Measurements from ENCODE around the gene ANTXR2. TPM values are rescaled to one million over a fixed set of nuclear protein-coding genes. Genes with fewer than 3 reads are reported as not detected.
"Not testable (repeated sequence)": the region's sequence is repeated elsewhere in the genome, so short reads cannot be mapped to it uniquely, and the experiment has no call there.

ANTXR2 gene
- total RNA-seq, 1 experiment from 2014 or later = not detected

DNA sequence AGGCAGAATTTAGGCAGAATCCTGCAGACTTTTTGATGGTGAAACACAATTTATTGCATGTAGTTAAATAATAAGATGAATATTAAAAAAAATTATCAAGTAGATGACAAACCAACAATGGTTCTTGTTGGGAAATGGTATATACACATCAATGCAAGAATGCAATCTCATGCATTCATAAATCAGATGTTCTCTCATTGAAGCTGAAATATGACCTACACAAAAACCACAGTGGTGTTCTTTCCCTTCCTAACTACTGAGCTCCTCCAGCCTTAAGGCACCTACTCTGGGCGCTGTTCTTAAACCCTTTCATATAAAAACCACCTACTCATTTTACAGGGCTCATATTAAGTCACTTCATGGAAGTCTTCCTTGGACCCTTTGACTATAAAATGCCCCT, 64.1 kb downstream of the ANTXR2 start:
- H3K36me3 ChIP-seq (ENCODE audit: insufficient read depth, low read length) = no peaks in the 10 kb centered on the region
- no peaks in the 10 kb centered on the region for H3K27me3 ChIP-seq (ENCODE audit: low read length)
- H3K27ac ChIP-seq (ENCODE audit: low read length) = no peak overlapping the region
- H2AFZ ChIP-seq (ENCODE audit: low read length) = no peak overlapping the region
- H3K4me1 ChIP-seq (ENCODE audit: low read length) = no peaks in the 10 kb centered on the region
- no peak for DNase-seq
- no peaks in the 10 kb centered on the region for H4K20me1 ChIP-seq (ENCODE audit: insufficient read depth, low read depth, low read length)
- no peaks in the 10 kb centered on the region for H3K9me2 ChIP-seq (replicated peaks; ENCODE audit: insufficient read depth, low read length)
- H3K9ac ChIP-seq (ENCODE audit: low read length) = no peak overlapping the region
- H3K4me3 ChIP-seq (ENCODE audit: low read length) = no peak overlapping the region
- H3K4me2 ChIP-seq (ENCODE audit: low read depth, low read length, poor library complexity, severe bottlenecking) = no peak overlapping the region
- no peaks in the 10 kb centered on the region for H3K9me3 ChIP-seq (ENCODE audit: low read length)
- H3K79me2 ChIP-seq (ENCODE audit: low read length) = no peaks in the 10 kb centered on the region

DNA sequence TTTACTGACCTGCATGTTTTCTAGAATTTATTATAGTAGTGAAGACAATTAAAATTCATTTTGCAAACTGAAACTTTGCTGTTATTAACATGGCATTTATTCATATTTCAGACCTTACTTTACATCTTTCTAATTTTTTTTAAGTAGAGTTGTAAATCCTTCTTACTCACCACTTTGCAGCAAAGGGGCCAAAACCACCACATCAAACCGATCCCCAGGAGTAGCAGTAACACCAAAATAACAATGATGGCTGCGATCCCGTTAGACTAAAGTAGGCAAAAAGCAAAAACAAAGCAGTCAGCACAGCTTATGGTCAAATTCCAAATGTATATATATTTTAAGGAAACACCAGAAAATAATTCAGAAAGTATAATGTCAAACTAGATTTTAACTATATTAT, 64.7 kb downstream of the ANTXR2 start:
- Histone ChIP-seq H3K27me3 (ENCODE audit: low read length) (no peaks in the 10 kb centered on the region), H3K9me3 (ENCODE audit: low read length) (no peaks in the 10 kb centered on the region), H3K9me2 (replicated peaks; ENCODE audit: insufficient read depth, low read length) (no peaks in the 10 kb centered on the region), H3K4me3 (ENCODE audit: low read length) (no peak overlapping the region), H3K27ac (ENCODE audit: low read length) (no peak overlapping the region), H3K4me2 (ENCODE audit: low read depth, low read length, poor library complexity, severe bottlenecking) (no peak overlapping the region), H3K36me3 (ENCODE audit: insufficient read depth, low read length) (no peaks in the 10 kb centered on the region), H4K20me1 (ENCODE audit: insufficient read depth, low read depth, low read length) (no peaks in the 10 kb centered on the region), H3K79me2 (ENCODE audit: low read length) (no peaks in the 10 kb centered on the region), H3K4me1 (ENCODE audit: low read length) (no peaks in the 10 kb centered on the region), H2AFZ (ENCODE audit: low read length) (no peak overlapping the region), H3K9ac (ENCODE audit: low read length) (no peak overlapping the region)
- no peak for DNase-seq

DNA sequence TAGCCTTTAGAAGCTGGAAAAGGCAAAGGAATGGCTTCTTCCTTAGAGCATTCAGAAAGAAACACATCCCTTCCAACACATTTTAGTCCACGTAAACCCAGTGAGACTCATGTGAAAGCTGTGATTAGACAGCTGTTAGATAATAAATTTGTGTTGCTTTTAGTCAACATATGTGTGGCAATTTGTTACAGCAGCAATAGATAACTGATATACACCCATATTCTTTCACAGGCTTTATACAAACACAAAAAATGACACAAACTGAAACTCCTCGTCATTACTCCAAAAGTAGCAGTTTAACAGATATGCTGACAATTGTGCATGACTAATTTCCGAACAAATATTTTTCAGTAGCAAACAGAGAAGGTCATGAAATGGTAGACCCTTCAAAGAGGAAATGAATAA, 65.3 kb downstream of the ANTXR2 start:
- Histone ChIP-seq H3K27ac (ENCODE audit: low read length) (no peak overlapping the region), H3K79me2 (ENCODE audit: low read length) (no peaks in the 10 kb centered on the region), H3K4me2 (ENCODE audit: low read depth, low read length, poor library complexity, severe bottlenecking) (no peak overlapping the region), H3K9ac (ENCODE audit: low read length) (no peak overlapping the region), H3K4me3 (ENCODE audit: low read length) (no peak overlapping the region), H4K20me1 (ENCODE audit: insufficient read depth, low read depth, low read length) (no peaks in the 10 kb centered on the region), H2AFZ (ENCODE audit: low read length) (no peak overlapping the region), H3K9me2 (replicated peaks; ENCODE audit: insufficient read depth, low read length) (no peaks in the 10 kb centered on the region), H3K27me3 (ENCODE audit: low read length) (no peaks in the 10 kb centered on the region), H3K4me1 (ENCODE audit: low read length) (no peaks in the 10 kb centered on the region), H3K9me3 (ENCODE audit: low read length) (no peaks in the 10 kb centered on the region), H3K36me3 (ENCODE audit: insufficient read depth, low read length) (no peaks in the 10 kb centered on the region)
- no peak for DNase-seq

DNA sequence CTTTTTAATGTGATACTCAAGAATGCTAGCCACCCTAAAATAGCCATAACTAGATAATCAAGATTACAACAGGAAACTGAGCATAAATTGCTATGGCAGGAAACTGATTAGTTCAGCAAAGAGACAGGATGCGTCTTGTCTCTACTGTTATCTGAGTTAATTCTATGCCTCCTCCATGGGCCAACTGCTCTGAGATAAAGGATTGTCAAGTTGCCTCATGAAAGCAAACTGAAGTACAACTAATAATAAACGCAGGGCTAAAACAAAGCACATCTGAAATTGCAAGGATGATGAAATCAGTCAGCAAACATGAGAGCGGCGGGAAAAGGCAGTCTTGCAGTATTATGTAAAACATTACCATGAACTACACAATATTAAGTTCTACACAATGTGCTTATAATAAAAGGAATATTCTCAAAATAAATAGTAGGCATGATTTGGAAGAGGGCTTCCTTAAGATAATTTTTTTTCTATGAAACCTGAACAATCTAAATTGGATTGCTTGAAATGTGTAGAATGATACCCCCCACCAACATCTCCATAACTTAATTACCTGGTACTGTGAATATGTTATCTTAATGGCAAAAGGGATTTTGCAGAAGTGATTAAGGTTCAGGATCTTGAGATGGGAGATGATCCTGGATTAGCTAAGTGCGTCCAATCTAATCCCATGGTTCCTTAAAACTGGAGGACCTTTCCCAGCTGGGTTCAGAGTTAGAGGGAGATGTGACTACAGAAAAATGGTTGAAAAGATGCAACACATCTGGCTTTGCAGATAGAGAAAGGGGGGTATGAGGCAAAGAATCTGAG, 65.9 kb downstream of the ANTXR2 start:
- no peaks in the 10 kb centered on the region for H4K20me1 ChIP-seq (ENCODE audit: insufficient read depth, low read depth, low read length)
- no peak overlapping the region for H3K4me3 ChIP-seq (ENCODE audit: low read length)
- DNase-seq = no peak
- H3K4me1 ChIP-seq (ENCODE audit: low read length) = no peaks in the 10 kb centered on the region
- no peaks in the 10 kb centered on the region for H3K36me3 ChIP-seq (ENCODE audit: insufficient read depth, low read length)
- no peaks in the 10 kb centered on the region for H3K9me2 ChIP-seq (replicated peaks; ENCODE audit: insufficient read depth, low read length)
- H3K79me2 ChIP-seq (ENCODE audit: low read length) = no peaks in the 10 kb centered on the region
- H3K27ac ChIP-seq (ENCODE audit: low read length) = no peak overlapping the region
- H3K4me2 ChIP-seq (ENCODE audit: low read depth, low read length, poor library complexity, severe bottlenecking) = no peak overlapping the region
- no peaks in the 10 kb centered on the region for H3K27me3 ChIP-seq (ENCODE audit: low read length)
- H3K9me3 ChIP-seq (ENCODE audit: low read length) = no peaks in the 10 kb centered on the region
- H2AFZ ChIP-seq (ENCODE audit: low read length) = no peak overlapping the region
- no peak overlapping the region for H3K9ac ChIP-seq (ENCODE audit: low read length)

DNA sequence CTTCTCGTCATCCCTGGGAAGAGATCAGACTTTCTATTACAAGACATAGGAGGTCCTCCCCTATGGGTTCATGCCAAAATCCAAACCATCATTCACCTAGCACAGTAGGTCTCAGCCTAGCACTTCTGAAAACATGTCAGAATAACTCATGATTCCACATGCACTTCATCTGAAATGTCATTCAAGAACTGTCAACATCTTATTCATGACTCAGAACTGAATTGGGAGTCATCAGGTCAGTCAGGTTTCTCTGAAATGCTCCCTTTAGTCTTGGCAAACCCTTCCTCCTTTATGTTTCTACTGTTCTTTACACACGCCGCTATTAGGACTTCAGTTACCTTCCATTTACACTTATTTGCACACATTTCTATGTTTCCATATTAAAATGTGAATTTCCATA, 67.2 kb downstream of the ANTXR2 start:
- Histone ChIP-seq H3K36me3 (ENCODE audit: insufficient read depth, low read length) (no peaks in the 10 kb centered on the region), H3K79me2 (ENCODE audit: low read length) (no peaks in the 10 kb centered on the region), H3K4me2 (ENCODE audit: low read depth, low read length, poor library complexity, severe bottlenecking) (no peak overlapping the region), H3K4me1 (ENCODE audit: low read length) (no peaks in the 10 kb centered on the region), H3K9me2 (replicated peaks; ENCODE audit: insufficient read depth, low read length) (no peaks in the 10 kb centered on the region), H3K27me3 (ENCODE audit: low read length) (no peaks in the 10 kb centered on the region), H3K4me3 (ENCODE audit: low read length) (no peak overlapping the region), H3K9me3 (ENCODE audit: low read length) (no peaks in the 10 kb centered on the region), H3K9ac (ENCODE audit: low read length) (no peak overlapping the region), H2AFZ (ENCODE audit: low read length) (no peak overlapping the region), H4K20me1 (ENCODE audit: insufficient read depth, low read depth, low read length) (no peaks in the 10 kb centered on the region), H3K27ac (ENCODE audit: low read length) (no peak overlapping the region)
- DNase-seq = no peak

DNA sequence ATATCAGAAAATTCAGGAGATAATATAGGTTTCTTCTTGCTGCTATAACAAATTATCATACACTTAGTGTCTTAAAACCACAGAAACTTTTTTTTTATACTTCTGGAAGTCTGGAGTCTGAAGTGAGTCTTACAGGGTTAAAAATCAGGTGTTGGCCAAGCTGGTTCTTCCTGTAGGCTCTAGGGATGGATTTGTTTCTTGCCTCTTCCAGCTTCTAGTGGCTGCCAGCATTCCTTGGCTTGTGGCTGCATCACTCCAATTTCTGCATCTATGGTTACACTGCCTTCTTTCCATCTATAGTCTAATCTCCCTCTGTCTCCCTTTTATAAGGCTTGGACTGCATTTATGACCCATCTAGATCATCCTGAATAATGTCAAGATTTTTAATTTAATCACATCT, 68.7 kb downstream of the ANTXR2 start:
- Histone ChIP-seq H3K27me3 (ENCODE audit: low read length) (no peaks in the 10 kb centered on the region), H3K4me3 (ENCODE audit: low read length) (no peak overlapping the region), H2AFZ (ENCODE audit: low read length) (no peak overlapping the region), H3K4me1 (ENCODE audit: low read length) (no peaks in the 10 kb centered on the region), H3K9me2 (replicated peaks; ENCODE audit: insufficient read depth, low read length) (no peaks in the 10 kb centered on the region), H4K20me1 (ENCODE audit: insufficient read depth, low read depth, low read length) (no peaks in the 10 kb centered on the region), H3K9ac (ENCODE audit: low read length) (no peak overlapping the region), H3K27ac (ENCODE audit: low read length) (no peak overlapping the region), H3K4me2 (ENCODE audit: low read depth, low read length, poor library complexity, severe bottlenecking) (no peak overlapping the region), H3K9me3 (ENCODE audit: low read length) (no peaks in the 10 kb centered on the region), H3K36me3 (ENCODE audit: insufficient read depth, low read length) (no peaks in the 10 kb centered on the region), H3K79me2 (ENCODE audit: low read length) (no peaks in the 10 kb centered on the region)
- no peak for DNase-seq

DNA sequence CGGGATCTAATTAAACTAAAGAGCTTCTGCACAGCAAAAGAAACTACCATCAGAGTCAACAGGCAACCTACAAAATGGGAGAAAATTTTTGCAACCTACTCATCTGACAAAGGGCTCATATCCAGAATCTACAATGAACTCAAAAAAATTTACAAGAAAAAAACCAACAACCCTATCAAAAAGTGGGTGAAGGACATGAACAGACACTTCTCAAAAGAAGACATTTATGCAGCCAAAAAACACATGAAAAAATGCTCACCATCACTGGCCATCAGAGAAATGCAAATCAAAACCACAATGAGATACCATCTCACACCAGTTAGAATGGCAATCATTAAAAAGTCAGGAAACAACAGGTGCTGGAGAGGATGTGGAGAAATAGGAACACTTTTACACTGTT, 70.5 kb downstream of the ANTXR2 start:
- H3K9me3 ChIP-seq (ENCODE audit: low read length); H2AFZ ChIP-seq (ENCODE audit: low read length); H3K36me3 ChIP-seq (ENCODE audit: insufficient read depth, low read length); H3K4me2 ChIP-seq (ENCODE audit: low read depth, low read length, poor library complexity, severe bottlenecking); H3K4me3 ChIP-seq (ENCODE audit: low read length); H3K79me2 ChIP-seq (ENCODE audit: low read length); H3K27ac ChIP-seq (ENCODE audit: low read length); H3K4me1 ChIP-seq (ENCODE audit: low read length); H3K9me2 ChIP-seq (replicated peaks; ENCODE audit: insufficient read depth, low read length); DNase-seq; H3K27me3 ChIP-seq (ENCODE audit: low read length); H3K9ac ChIP-seq (ENCODE audit: low read length); H4K20me1 ChIP-seq (ENCODE audit: insufficient read depth, low read depth, low read length): not testable (repeated sequence)

DNA sequence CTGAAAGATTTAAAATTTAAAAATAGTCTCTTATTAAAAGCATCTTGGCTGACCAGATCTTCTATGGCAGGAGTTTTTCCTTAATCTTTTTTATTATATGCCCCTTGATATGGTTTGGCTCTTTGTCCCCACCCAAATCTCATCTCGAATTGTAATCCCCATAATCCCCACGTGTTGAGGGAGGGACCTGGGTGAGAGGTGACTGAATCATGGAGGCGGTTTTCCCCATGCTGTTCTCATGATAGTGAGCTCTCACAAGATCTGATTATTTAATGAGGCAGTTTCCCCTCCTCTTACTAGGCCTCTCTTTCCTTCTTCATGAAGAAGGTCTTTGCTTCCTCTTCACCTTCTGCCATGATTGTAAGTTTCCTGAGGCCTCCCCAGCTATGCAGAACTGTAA, 74.0 kb downstream of the ANTXR2 start:
- H3K79me2 ChIP-seq (ENCODE audit: low read length); H3K9me3 ChIP-seq (ENCODE audit: low read length); H3K9ac ChIP-seq (ENCODE audit: low read length); DNase-seq; H2AFZ ChIP-seq (ENCODE audit: low read length); H3K9me2 ChIP-seq (replicated peaks; ENCODE audit: insufficient read depth, low read length); H3K4me2 ChIP-seq (ENCODE audit: low read depth, low read length, poor library complexity, severe bottlenecking); H3K36me3 ChIP-seq (ENCODE audit: insufficient read depth, low read length); H3K4me3 ChIP-seq (ENCODE audit: low read length); H3K4me1 ChIP-seq (ENCODE audit: low read length); H4K20me1 ChIP-seq (ENCODE audit: insufficient read depth, low read depth, low read length); H3K27ac ChIP-seq (ENCODE audit: low read length); H3K27me3 ChIP-seq (ENCODE audit: low read length): not testable (repeated sequence)

All from Karpas-422 (cell line).